Liver (tissue), 9 donors: ENCODE results near the gene SEPTIN10. TPM values are rescaled to one million over a fixed set of nuclear protein-coding genes. Genes with fewer than 3 reads are reported as not detected.

Source experiments
- DNase-seq: peaks from one replicate; pipeline ENCODE4 v3.0.0-alpha.2; 2017; ENCODE audit warnings: low spot score
- H3K27ac ChIP-seq, 2 donors: one replicate each; pipeline ENCODE4 v1.7.0; 2013; ENCODE audit warnings: inconsistent platforms in 2 of 2, low read length in 2 of 2, control low read depth in 1 of 2, low read depth in 1 of 2, mild to moderate bottlenecking in 1 of 2
- H3K27me3 ChIP-seq, 4 donors: one replicate each; pipeline versions ENCODE4 v1.6.1 to v1.7.0; 2013; ENCODE audit warnings: low read length in 3 of 4, inconsistent platforms in 1 of 4, mild to moderate bottlenecking in 1 of 4, moderate library complexity in 1 of 4; ENCODE audit not compliant: control insufficient read depth in 4 of 4, insufficient read depth in 4 of 4
- H3K36me3 ChIP-seq, 4 donors: one replicate each; pipeline versions ENCODE4 v1.6.1 to v1.7.0; 2013; ENCODE audit warnings: low read length in 3 of 4, mild to moderate bottlenecking in 3 of 4, low read depth in 1 of 4, moderate library complexity in 1 of 4; ENCODE audit not compliant: control insufficient read depth in 4 of 4, insufficient read depth in 3 of 4
- H3K4me1 ChIP-seq, 4 donors: one replicate each; pipeline versions ENCODE4 v1.6.1 to v1.7.0; 2013; ENCODE audit warnings: low read length in 3 of 4, mild to moderate bottlenecking in 3 of 4, moderate library complexity in 1 of 4; ENCODE audit not compliant: control insufficient read depth in 4 of 4, insufficient read depth in 4 of 4
- H3K4me3 ChIP-seq, 3 donors: one replicate each; pipeline versions ENCODE4 v1.6.1 to v1.7.0; 2013; ENCODE audit warnings: low read length in 3 of 3, control low read depth in 1 of 3, low read depth in 1 of 3, mild to moderate bottlenecking in 1 of 3
- H3K9ac ChIP-seq, 2 donors: one replicate each; pipeline ENCODE4 v1.7.0; 2013; ENCODE audit warnings: low read length in 2 of 2, mild to moderate bottlenecking in 2 of 2, moderate library complexity in 2 of 2, control low read depth in 1 of 2, low read depth in 1 of 2
- H3K9me3 ChIP-seq, 4 donors: one replicate each; pipeline versions ENCODE4 v1.6.1 to v1.7.0; 2013; ENCODE audit warnings: low read length in 3 of 4; ENCODE audit not compliant: control insufficient read depth in 4 of 4
- EGR1 ChIP-seq, 2 donors: IDR thresholded peaks; 2 replicates each; pipeline ENCODE4 v1.6.1; 2016 to 2018; ENCODE audit warnings: antibody characterized with exemption in 2 of 2, low read depth in 2 of 2
- FOXA1 ChIP-seq: IDR thresholded peaks from 2 replicates; pipeline ENCODE4 v1.6.1; 2016; ENCODE audit warnings: antibody characterized with exemption
- FOXA2 ChIP-seq: IDR thresholded peaks from 2 replicates; pipeline ENCODE4 v1.6.1; 2016; ENCODE audit warnings: antibody characterized with exemption
- HNF4A ChIP-seq, 2 donors: conservative IDR thresholded peaks; 2 replicates each; pipeline ENCODE4 v1.6.1; 2016; ENCODE audit warnings: antibody characterized with exemption in 2 of 2, mild to moderate bottlenecking in 2 of 2
- JUND ChIP-seq, 2 donors: IDR thresholded peaks; 2 replicates each; pipeline ENCODE4 v1.6.1; 2016; ENCODE audit warnings: antibody characterized with exemption in 2 of 2
- NR2F2 ChIP-seq: IDR thresholded peaks from 2 replicates; pipeline ENCODE4 v1.6.1; 2016; ENCODE audit warnings: antibody characterized with exemption
- RXRA ChIP-seq, 2 donors: IDR thresholded peaks; 2 replicates each; pipeline ENCODE4 v1.6.1; 2017 to 2018; ENCODE audit warnings: antibody characterized with exemption in 2 of 2, mild to moderate bottlenecking in 1 of 2
- SP1 ChIP-seq: IDR thresholded peaks from 2 replicates; pipeline ENCODE4 v1.6.1; 2018; ENCODE audit warnings: antibody characterized with exemption, mild to moderate bottlenecking
- TAF1 ChIP-seq: conservative IDR thresholded peaks from 2 replicates; pipeline ENCODE4 v1.6.1; 2016; ENCODE audit warnings: antibody characterized with exemption, mild to moderate bottlenecking
- YY1 ChIP-seq: IDR thresholded peaks from 2 replicates; pipeline ENCODE4 v1.6.1; 2016; ENCODE audit warnings: antibody characterized with exemption, mild to moderate bottlenecking
- WGBS: extraction: QIAGEN DNeasy Blood & Tissue Kit; methylation state at CpG from one replicate; pipeline ENCODE4 v1.1.7; 2013; 5-methylcytosine and 5-hydroxymethylcytosine counted together
- polyA plus RNA-seq, 2 donors: library from polyadenylated mRNA; stranded (reverse) in 1 of 2; unstranded in 1 of 2; fragments of 200-250 nt in 1 of 2; fragments of >200 nt in 1 of 2; fragmentation: Nextera tagmentation in 1 of 2; extraction: Ambion mirVana in 1 of 2; gene quantifications; one replicate each; pipeline versions ENCODE4 v1.2.1 to v1.2.3, GENCODE V29; 2013 to 2015
- total RNA-seq, 2 donors: library from RNA; depleted of rRNA; stranded (reverse); fragments of >200 nt; gene quantifications; one replicate each; pipeline ENCODE4 v1.2.3, GENCODE V29; 2014
- TF ChIP-seq, protein P1 (sequence below): IDR thresholded peaks from 2 replicates; pipeline ENCODE4 v1.6.1; 2016; ENCODE audit warnings: antibody characterized with exemption
- TF ChIP-seq, protein P2 (sequence below): IDR thresholded peaks from 2 replicates; pipeline ENCODE4 v1.6.1; 2016; ENCODE audit warnings: antibody characterized with exemption
- TF ChIP-seq, protein P3 (sequence below): fragments of 150-350 bp; IDR thresholded peaks from 2 replicates; pipeline ENCODE4 v1.5.1; 2017; ENCODE audit warnings: improper control_type of control experiment, low read depth, low read length; ENCODE audit not compliant: missing input control
- donor health status: healthy.
- donor health status: healthy.
- donor health status: healthy.
- donor health status: healthy.
- donor health status: healthy.

The SEPTIN10 gene
- total and polyA plus RNA-seq, 4 donors = 19.6 to 35.9 (median 20.1) TPM

GRCh38 chr2:109654326-109655050, 40.7 kb upstream of the SEPTIN10 start:
- Histone ChIP-seq H3K27ac (no peak overlapping the region), H3K36me3 (no peaks in the 10 kb centered on the region), H3K9ac (no peak overlapping the region), H3K4me1 (peaks cover 0 to 2% (median 0%) of the 10 kb centered on the region in 4 donors), H3K27me3 (no peaks in the 10 kb centered on the region), H3K9me3 (no peaks in the 10 kb centered on the region), H3K4me3 (no peak overlapping the region)
- WGBS = 95% methylated on average over 8 of the region's 8 CpGs
- no peak for DNase-seq
- TF ChIP-seq FOXA1 = no peak
- no peak for TF ChIP-seq JUND (IDR thresholded peaks at IDR 0.05)
- TF ChIP-seq EGR1 (IDR thresholded peaks at IDR 0.05; ENCODE audit: low read depth in 2 of 2) = no peak
- TF ChIP-seq SP1 = no peak

GRCh38 chr2:109649736-109650695, 36.2 kb upstream of the SEPTIN10 start:
- no peak overlapping the region for H3K27ac ChIP-seq
- WGBS = 86% methylated on average over 14 of the region's 14 CpGs
- H3K27me3 ChIP-seq = no peaks in the 10 kb centered on the region
- no peak overlapping the region for H3K9ac ChIP-seq
- no peak for TF ChIP-seq RXRA (IDR thresholded peaks at IDR 0.05)
- no peak for TF ChIP-seq HNF4A (conservative IDR thresholded peaks at IDR 0.05)
- no peak for TF ChIP-seq YY1
- TF ChIP-seq, protein P1, sequence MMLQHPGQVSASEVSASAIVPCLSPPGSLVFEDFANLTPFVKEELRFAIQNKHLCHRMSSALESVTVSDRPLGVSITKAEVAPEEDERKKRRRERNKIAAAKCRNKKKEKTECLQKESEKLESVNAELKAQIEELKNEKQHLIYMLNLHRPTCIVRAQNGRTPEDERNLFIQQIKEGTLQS = no peak
- TF ChIP-seq, protein P2, sequence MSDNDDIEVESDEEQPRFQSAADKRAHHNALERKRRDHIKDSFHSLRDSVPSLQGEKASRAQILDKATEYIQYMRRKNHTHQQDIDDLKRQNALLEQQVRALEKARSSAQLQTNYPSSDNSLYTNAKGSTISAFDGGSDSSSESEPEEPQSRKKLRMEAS = no peak
- no peak for TF ChIP-seq NR2F2
- no peak overlapping the region for H3K4me3 ChIP-seq
- H3K36me3 ChIP-seq = no peaks in the 10 kb centered on the region
- no peaks in the 10 kb centered on the region for H3K9me3 ChIP-seq
- DNase-seq = no peak
- peaks cover 0 to 11% (median under 1%) of the 10 kb centered on the region in 4 donors for H3K4me1 ChIP-seq

- DNase-seq = no peak
- H3K36me3 ChIP-seq = no peaks in the 10 kb centered on the region
- no peaks in the 10 kb centered on the region for H3K27me3 ChIP-seq
- WGBS = 88% methylated on average over 8 of the region's 8 CpGs
- TF ChIP-seq, protein P3, sequence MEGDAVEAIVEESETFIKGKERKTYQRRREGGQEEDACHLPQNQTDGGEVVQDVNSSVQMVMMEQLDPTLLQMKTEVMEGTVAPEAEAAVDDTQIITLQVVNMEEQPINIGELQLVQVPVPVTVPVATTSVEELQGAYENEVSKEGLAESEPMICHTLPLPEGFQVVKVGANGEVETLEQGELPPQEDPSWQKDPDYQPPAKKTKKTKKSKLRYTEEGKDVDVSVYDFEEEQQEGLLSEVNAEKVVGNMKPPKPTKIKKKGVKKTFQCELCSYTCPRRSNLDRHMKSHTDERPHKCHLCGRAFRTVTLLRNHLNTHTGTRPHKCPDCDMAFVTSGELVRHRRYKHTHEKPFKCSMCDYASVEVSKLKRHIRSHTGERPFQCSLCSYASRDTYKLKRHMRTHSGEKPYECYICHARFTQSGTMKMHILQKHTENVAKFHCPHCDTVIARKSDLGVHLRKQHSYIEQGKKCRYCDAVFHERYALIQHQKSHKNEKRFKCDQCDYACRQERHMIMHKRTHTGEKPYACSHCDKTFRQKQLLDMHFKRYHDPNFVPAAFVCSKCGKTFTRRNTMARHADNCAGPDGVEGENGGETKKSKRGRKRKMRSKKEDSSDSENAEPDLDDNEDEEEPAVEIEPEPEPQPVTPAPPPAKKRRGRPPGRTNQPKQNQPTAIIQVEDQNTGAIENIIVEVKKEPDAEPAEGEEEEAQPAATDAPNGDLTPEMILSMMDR = no peak
- TF ChIP-seq TAF1 (no peak), SP1 (no peak), FOXA2 (no peak)
- H3K27ac ChIP-seq = no peak overlapping the region
- H3K9ac ChIP-seq = no peak overlapping the region
- no peak overlapping the region for H3K4me3 ChIP-seq
- H3K9me3 ChIP-seq = no peaks in the 10 kb centered on the region
- H3K4me1 ChIP-seq = peaks cover 2 to 20% (median 7%) of the 10 kb centered on the region in 4 donors
Measured at GRCh38 chr2:109648041-109648527, 34.3 kb upstream of the SEPTIN10 start.
